Jurkat, Clone E6-1 (cell line): ENCODE data around the gene PDX1.
"Not testable (repeated sequence)": the region's sequence is repeated elsewhere in the genome, so short reads cannot be mapped to it uniquely, and the experiment has no call there.

Experiments
- DNase-seq: peaks from one replicate; pipeline ENCODE4 v3.0.0-alpha.2; 2011; ENCODE audit warnings: low read depth, low spot score
- H3K4me3 ChIP-seq: 2 replicates; pipeline ENCODE4 v1.5.1; 2011; ENCODE audit warnings: mild to moderate bottlenecking, low read length, control low read depth, moderate library complexity

PDX1 gene

DNA sequence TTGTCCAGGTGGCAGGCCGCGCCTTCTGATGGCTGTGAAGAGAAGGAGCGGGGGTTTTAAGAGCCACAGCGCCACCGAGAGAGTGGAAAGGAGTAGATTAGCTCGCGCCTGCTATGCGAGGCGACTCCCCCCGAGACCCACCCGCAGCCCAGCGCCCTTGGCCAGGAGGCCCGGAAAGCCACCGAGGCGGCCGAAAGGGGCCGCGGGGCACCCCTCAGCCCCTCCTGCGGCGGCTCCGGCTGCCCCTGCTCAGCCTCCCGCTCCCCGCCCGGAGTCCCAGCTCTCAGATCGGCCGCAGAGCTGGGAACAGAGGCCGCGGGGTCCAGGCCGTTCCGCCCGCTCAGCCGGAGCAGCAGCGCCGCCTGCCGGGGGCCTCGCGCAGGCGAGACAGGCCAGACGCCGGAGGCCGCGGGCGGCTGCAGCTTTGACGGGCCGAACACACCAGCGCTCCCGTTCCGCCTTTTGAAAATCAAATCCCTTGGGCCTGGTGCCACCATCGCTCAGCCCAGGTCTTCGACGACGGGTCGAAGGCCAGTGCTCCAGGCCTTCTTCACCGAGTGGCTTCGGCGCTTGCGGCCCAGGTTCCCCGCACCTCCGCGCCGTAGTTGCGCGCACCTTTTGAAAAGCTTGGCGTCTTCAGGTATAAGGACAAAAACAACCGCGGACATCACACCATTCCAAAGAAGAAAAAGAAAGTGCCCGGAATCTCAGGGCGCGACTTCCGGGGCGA, 34.0 kb downstream of the PDX1 start:
- peak; percentile 28 for DNase-seq
- H3K4me3 ChIP-seq = peak overlapping the region; percentile 40

DNA sequence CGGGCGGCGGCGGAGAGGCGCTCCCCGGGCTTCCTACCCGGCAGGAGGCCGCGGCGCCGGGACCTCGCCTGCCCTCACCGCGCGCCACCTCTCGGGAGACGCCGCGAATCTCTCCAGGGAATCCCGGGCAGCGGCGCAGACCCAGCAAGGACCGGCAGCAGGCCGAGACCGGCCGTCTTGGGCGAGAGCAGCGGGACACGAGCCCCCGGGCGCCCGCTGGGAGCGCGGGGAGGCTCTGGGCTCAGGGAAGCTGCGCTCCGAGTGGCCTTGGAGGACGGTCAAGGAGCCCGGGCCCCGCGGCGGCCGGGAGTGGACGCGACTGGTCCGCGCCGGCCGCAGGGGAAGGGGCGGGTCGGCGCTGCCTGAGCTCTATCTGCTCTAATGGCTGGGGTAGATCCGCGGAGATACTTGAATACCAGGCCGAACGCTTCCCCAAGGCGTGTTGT, 34.6 kb downstream of the PDX1 start:
- H3K4me3 ChIP-seq = no peak overlapping the region
- no peak for DNase-seq

DNA sequence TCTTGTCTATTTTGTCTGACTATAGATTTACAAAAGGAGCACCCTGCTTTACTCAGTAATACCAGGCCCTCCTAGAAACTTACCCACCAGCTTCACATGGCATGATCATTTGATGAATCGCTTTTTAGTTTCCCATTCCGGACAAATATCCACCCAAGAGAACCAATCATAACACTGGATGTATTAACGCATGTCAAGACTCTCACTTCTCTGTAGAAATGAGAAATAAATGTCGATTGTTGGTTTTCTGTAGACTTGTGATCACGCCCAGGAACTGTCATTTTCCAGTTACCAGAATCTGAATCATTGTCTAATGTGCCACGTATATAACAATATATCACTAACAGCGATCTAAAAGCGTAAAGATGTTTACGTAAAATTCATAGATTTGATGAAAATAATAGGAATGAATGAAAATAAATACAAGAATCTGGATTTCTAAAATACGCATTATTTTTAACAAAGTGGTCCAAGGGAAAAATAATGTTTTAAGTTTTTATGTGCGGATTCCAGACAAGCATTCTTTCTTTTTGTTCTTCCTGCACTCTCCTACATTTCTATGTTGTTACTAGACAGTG, 35.3 kb downstream of the PDX1 start:
- no peak overlapping the region for H3K4me3 ChIP-seq
- DNase-seq = no peak

DNA sequence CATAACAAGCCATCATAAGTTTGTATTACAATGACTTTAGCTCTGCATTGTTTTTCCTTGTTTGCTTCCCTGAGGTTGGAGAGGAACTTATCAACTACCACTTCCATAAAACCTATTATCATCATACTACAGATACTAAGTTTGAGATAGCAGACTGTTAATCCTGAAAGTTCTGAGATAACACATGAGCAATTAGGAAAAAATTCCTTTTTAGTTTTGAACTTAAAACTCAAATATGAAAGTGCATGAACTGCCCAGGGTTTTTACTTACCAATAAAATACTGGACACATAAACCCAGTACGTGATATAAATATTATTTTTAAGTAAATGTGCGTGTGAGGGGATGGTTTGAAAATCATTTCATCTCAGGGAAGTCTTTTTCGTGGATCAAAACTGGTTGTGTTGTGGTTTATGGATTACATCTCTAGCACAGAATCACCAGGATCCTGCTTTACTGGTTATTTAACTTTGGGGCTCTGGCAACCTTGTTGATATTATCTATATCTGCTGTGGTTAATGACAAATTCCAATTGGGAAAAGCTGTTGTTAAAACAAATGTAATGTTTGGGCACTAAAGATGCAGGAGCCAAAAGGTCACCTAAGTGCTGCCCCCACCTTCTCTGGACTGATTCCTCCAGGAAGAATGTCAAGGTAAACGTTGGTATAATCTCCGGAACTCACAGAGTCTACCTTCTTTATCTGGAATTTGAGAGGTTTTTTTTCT, 36.9 kb downstream of the PDX1 start:
- H3K4me3 ChIP-seq = no peak overlapping the region
- no peak for DNase-seq

DNA sequence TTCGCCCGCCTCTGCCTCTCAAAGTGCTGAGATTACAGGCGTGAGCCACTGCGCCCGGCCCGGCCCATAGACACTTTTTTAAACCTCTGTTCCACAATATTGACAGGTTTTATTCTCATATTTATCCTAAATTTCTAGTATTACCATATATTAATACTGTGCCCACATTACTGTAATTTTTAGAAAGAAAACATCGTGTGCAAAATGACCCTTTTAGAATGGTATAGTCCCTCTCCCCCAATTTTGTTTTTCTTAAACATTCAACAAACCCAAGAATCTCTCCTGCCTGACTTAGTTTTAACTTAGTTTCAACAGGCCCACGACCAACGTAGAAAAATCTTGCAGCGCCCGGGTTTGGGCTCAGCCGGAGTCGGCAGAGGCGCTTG, 40.2 kb downstream of the PDX1 start:
- H3K4me3 ChIP-seq = no peak overlapping the region; the same call in 1 of the 2 replicates
- DNase-seq = no peak

DNA sequence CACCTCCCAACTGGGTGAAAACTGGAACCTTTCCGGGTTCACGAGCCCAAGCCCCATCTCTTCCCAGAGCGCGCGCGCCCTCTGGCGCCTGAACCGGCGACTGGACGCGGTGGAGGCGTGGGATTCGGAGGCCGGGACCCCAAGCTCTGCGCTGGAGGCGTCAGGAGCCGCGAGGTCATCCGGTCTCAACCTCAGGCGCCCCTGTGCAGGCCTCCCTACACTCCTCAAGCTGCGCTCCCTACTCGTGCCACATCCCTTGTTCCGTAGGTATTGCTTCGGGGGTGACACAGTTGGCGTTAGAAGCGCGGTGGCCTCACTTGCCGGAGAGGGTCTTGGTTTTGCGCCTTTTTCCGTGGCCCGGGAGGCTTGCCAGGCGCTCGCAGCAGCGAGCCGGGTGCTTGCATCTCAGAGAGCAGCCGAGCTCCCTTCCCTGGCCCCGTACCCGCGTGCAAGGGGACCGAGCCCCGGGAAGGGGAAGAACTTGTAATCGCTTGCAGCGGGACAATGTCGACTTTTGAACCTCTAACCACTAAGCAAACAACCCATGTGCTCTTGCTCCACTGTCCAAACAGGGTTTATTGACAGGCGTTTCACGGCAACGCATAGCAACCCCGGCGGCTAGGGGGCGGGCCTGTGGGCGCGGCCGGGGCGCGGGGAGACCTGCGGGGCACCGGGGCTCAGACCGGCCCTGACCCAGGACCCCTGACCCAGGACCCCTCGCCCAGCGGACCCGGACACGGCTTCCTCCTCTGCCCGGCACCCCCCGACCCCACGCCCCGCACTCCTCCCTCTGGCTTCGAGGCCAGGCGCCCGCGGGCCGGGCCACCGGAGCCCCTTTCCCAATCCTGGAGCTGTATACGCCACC, 40.8 kb downstream of the PDX1 start:
- peak overlapping the region; percentile 34 for H3K4me3 ChIP-seq
- DNase-seq = no peak

DNA sequence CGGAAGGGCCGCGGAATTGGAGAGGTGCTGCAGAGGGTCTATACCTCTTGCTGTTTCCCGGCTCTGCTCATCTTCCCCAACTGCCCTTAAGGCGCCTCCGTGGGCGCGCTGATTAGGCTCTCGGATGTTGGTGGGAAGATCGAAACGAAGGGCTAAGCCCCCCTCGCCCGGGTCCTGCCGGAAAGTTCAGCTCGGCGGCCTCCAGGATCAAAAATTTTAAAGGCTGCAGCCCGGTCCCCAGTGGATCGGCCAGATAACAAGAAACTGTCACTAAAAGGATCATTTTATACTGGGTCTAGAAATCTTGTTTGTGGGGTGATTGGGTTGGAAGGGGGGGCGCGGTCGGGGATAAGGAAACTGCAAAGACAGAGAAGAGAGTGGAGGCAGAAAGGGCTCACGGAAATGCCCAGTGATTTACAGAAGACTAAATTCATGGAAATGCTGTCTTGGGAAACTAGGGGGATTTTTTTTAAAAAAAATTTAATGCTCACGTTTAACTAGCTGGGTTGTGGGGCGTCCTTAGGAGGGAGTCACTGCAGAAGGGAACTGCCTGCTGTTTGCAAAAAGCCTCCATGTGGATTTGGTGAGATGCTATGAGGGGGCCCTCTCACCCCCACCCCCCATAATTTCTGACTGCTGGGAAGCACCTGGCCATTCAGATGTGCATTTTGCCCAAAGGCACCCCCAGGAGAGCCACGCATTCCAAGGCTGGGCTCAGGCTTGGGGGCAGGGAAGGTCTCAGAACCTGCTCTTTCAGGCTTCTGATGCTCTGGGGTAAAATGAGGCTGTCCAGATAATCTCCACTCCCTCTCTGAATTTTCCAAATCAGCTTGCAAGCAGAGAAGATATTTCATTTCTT, 41.7 kb downstream of the PDX1 start:
- H3K4me3 ChIP-seq = no peak overlapping the region
- DNase-seq = no peak

DNA sequence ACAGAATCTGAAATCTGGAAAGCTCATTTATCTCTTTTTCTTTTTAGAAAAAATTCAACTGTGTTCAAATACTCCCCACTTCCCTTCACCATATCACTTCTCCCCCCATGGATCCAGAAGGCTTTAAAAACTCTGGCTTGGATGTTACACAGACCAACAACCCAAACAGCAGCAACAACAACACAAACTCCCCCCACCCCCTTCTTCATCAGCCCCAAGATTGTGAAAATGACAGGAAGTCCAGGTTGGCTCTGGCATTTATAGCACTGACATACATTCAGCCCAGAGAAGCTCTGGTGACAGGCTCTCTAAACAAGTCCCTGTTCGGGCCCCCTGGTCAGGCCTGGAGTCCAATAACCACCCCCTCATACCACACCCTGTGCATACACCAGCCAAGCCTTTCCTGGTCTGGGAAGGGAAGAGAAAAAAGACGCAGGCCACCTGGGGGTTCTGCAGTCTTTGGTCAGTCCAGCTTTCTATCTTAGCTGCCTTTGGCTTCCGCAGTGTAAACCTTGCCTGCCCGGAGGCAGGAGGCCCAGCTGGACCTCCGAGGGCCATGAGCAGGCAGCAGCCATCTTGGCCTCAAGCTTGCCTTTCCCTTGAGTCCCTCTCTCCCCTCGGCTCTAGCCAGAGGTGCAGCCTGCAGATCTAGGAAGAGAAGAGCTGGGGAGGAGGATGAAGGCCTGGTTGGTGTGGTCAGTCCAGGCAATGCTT, 42.5 kb downstream of the PDX1 start:
- no peak for DNase-seq
- no peak overlapping the region for H3K4me3 ChIP-seq

DNA sequence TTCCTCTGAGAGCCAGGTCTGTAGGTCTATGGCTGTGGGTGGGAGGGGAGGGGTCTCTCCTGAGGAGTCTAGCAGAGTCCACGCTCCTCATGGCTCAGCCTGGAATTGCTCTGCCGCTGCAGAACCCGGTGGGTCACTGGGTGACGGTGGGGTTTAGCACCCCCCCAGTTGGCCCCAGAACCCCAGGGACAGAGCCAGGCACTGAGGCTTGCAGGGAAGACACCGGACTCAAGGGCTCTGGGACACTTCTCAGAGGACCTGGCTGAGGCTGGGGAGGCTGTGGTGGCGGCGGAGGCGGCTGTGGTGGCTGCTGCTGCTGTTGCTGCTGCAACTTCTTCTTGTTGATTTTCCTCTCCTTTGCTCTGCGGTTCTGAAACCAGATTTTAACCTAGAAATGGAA, 43.2 kb downstream of the PDX1 start:
- no peak for DNase-seq
- no peak overlapping the region for H3K4me3 ChIP-seq

DNA sequence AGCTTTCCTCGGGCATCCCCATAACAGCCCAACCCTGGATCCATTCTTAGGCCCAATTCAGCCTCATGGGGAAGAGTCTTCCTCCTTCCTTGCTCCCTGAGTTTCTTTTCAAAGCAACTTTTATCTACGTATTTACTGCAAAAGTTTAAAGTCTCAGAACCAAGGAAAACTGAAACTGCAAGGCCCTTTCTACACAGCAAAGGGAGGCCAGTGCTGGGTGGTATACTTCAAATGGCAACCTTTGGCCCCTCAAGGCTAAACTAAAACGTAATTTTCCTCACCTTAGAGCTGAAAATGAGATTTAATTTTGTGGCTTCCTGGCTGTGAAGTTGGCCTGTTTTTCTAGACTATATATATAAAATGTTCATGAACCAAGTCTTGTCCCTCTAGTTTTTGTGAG, 43.7 kb downstream of the PDX1 start:
- no peak for DNase-seq
- H3K4me3 ChIP-seq = no peak overlapping the region

DNA sequence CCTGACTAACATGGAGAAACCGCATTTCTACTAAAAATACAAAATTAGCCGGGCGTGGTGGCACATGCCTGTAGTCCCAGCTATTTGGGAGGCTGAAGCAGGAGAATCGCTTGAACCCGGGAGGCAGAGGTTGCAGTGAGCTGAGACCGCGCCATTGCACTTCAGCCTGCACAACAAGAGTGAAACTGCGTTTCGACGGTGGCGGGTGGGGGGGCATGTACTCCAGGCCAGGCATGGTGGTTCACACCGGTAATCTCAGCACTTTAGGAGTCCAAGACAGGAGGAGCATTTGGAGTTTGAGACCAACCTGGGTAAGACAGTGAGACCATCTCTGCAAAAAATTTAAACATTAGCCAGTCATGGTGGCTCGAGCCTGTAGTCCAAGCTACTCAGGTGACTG, 44.4 kb downstream of the PDX1 start:
- DNase-seq, H3K4me3 ChIP-seq: not testable (repeated sequence)

DNA sequence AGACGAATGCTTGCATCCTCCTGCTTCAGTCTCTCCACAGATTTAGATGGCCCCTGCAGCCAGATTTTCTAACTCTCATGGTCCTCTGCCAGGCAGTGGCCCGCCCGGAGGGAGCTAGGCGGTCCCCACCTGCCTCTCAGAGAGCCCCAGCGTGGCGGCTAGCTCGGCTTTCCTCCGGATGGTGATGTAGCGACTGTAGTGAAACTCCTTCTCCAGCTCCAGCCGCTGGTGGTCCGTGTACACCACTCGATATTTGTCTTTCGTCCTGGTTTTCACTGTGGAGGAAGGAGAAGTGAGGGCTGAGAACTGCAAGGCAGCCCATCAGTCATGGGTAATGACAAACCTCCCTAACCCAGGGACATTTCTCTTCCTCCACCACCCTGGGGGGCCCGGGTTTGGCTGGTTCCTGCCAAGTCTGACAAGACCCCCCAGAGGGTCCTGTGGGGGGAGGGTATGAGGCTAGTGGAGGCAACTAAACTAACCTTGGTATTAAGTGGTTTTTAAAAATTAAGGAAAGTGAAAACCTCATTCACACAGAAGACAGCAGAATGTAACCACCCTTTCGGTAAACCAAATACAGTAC, 45.0 kb downstream of the PDX1 start:
- H3K4me3 ChIP-seq = no peak overlapping the region
- no peak for DNase-seq

DNA sequence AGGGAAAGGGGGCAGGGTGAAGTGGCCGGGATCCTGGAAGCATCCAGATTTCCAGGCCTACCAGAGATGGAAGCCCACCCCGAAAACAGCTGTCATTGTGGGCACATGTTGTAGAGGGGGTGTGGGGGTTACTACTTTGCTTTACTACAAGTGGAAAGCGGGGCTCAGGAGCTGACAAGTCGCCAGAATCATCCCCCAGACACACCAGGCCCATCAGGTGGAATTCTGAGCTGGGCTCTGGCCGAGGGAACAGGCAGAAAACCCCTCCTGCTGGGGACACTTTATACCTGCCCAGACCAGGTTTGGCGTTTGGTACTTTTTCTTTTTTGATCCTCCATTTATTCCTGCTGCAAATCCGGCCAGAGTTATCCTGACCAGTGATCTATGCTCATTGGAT, 45.5 kb downstream of the PDX1 start:
- DNase-seq = no peak
- no peak overlapping the region for H3K4me3 ChIP-seq

DNA sequence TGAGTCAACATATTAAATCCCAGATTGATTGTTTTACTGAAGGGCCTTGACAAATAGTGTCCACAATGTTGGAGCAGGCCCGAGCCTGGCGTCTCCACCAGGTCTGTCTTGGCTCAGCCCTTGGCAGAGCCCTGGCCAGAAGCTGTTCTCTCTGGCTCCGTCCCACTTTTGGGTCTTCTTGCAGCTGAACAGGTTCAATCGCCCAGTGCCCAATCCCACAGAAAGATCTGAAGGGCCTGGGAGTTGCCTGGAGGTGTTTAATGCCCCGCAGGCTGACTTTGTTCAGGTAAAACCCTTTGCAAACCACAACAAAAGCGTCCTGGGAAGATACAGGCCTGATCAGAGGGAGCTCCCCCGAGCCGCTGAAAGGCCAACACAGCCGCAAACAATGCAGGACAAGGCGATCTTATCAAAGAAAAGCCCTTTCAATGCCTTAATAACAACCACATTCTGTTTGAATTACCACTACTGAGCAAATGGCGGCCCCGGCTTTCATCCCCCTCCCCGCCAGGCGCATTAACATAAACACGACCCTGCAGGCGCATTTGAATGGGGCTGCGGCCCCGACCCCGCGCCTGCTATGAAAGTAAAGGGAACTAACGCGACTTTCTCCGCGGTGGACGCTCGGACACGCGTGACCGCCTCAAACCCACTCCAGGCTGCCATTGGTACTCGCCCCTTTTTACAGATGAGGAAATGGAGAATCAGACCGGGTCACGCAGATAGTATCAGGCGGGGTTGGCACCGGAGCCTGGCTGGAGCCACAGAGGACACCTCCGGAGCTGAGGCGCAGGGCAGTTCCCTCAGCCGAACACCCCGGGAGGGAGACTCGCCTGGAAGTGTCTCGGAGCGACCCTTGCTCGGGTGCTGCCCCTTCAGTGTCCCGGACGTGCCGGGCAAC, 46.2 kb downstream of the PDX1 start:
- DNase-seq = no peak
- H3K4me3 ChIP-seq = no peak overlapping the region

DNA sequence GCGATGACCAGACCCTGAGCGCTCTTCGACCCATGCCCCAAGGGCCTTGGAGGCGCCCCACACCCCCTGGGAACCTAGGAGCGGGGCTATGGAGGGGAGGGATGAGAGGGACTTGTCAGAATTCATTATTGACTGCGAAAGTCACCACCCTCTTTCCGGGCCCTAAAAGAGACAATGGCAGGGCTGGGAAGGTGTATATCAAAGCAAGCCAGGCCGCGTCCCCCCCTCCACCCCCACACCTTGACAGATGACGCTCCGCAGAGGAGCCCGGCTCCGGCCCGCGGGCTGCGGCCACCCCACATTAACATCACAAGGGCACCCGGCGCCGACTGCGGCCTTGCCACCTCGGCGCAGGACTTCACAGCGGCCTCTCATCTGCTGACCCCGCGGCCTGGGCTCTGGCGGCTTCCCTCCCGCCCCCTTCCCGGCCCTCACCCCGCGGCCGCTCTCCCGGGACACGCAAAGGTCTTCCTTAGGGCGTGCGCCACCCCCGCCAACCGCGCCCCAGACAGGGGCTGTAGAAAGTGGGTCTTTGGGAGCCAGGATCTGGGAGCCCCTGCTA, 46.9 kb downstream of the PDX1 start:
- no peak overlapping the region for H3K4me3 ChIP-seq
- no peak for DNase-seq

DNA sequence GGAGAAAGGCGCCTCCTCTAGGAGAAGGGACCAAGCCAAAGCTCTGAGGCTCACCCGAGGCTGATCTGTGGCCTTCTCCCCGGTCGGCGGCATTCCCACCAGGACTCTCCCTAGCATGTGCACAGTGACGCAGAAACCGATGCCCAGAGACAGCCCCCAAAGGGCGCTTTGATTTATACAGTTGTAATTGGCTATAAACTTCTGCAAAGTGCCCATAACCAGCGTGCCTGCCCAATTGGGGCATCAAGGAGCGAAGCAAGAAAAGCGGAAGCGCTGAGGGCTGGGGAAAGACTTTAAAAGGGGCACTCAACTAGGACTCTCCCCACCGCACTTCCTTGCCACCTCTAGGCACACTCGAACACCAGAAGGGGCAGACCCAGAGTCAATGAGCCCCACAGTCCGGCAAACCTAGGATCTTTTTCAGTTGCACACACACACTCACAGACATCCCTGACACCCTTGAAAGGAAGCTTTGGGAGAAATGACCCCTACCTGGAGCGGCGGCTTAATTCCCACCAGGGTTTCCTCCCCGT, 47.5 kb downstream of the PDX1 start:
- H3K4me3 ChIP-seq = no peak overlapping the region
- DNase-seq = no peak
